ENCODE measurements around the gene TNFRSF18. TPM values are rescaled to one million over a fixed set of nuclear protein-coding genes. Genes with fewer than 3 reads are reported as not detected.

TNFRSF18 gene
- total RNA-seq, 1 experiment from 2014 or later, result 6.9 TPM

GRCh38 chr1:1157426-1157913 is 48.9 kb downstream of the TNFRSF18 start:
- Histone ChIP-seq H3K9me2 (ENCODE audit: insufficient read depth) (no peaks in the 10 kb centered on the region), H3K79me2 (ENCODE audit: low read depth) (no peaks in the 10 kb centered on the region), H4K20me1 (ENCODE audit: insufficient read depth) (no peaks in the 10 kb centered on the region), H3K4me2 (peak overlapping the region; percentile 100), H2AFZ (peak overlapping the region; percentile 77), H3K27ac (peak overlapping the region; percentile 97), H3K27me3 (ENCODE audit: insufficient read depth, low read depth) (no peaks in the 10 kb centered on the region), H3K4me3 (peak overlapping the region; percentile 83), H3K4me1 (replicated peaks; ENCODE audit: insufficient read depth) (peaks cover 14% of the 10 kb centered on the region), H3F3A (ENCODE audit: insufficient read depth, low read depth) (peaks cover 30% of the 10 kb centered on the region; the same call in 1 of the 2 replicates), H3K36me3 (ENCODE audit: low read depth) (no peaks in the 10 kb centered on the region), H3K9me3 (ENCODE audit: insufficient read depth, low read depth) (no peaks in the 10 kb centered on the region)
- DNase-seq, result peak; percentile 86 to 91
- CTCF ChIA-PET, result no interaction called here
- POLR2A ChIA-PET (ENCODE audit: unreplicated experiment), result interaction anchor here (0.6 to 0.7 kb wide), 4 partner anchors 9 to 137 kb away, joined by 3 to 7 read pairs (median 3); no protein-coding TSS in a partner anchor
- intact Hi-C loops (cut with micrococcal nuclease; ENCODE audit: unreplicated experiment), result no loop called here
- BruUV-seq (replicated peaks), result no TSS peak
- TF ChIP-seq CTCF (conservative IDR thresholded peaks at IDR 0.05), result no peak

GRCh38 chr1:1157033-1157365 is 49.4 kb downstream of the TNFRSF18 start:
- H3K79me2 ChIP-seq (ENCODE audit: low read depth), result no peaks in the 10 kb centered on the region
- intact Hi-C loops (cut with micrococcal nuclease; ENCODE audit: unreplicated experiment), result no loop called here
- no peak overlapping the region for H3K27ac ChIP-seq
- H2AFZ ChIP-seq, result no peak overlapping the region
- CTCF ChIA-PET, result no interaction called here
- H3K36me3 ChIP-seq (ENCODE audit: low read depth), result no peaks in the 10 kb centered on the region
- no peaks in the 10 kb centered on the region for H3K9me2 ChIP-seq (ENCODE audit: insufficient read depth)
- H3K4me3 ChIP-seq, result no peak overlapping the region
- peaks cover 35% of the 10 kb centered on the region; the same call in 1 of the 2 replicates for H3F3A ChIP-seq (ENCODE audit: insufficient read depth, low read depth)
- DNase-seq, result no peak
- no peak overlapping the region for H3K4me2 ChIP-seq
- TF ChIP-seq EZH2 (IDR thresholded peaks at IDR 0.05; ENCODE audit: low read depth) (no peak), CTCF (conservative IDR thresholded peaks at IDR 0.05) (no peak)
- peaks cover 11% of the 10 kb centered on the region for H3K4me1 ChIP-seq (replicated peaks; ENCODE audit: insufficient read depth)
- BruUV-seq (replicated peaks), result no TSS peak
- no peaks in the 10 kb centered on the region for H4K20me1 ChIP-seq (ENCODE audit: insufficient read depth)
- no peaks in the 10 kb centered on the region for H3K9me3 ChIP-seq (ENCODE audit: insufficient read depth, low read depth)
- H3K27me3 ChIP-seq (ENCODE audit: insufficient read depth, low read depth), result no peaks in the 10 kb centered on the region
- POLR2A ChIA-PET (ENCODE audit: unreplicated experiment), result interaction anchor here (0.6 to 0.7 kb wide), 3 partner anchors 9 to 129 kb away, joined by 3 to 7 read pairs (median 3); no protein-coding TSS in a partner anchor

GRCh38 chr1:1156140-1157032 is 50.0 kb downstream of the TNFRSF18 start:
- BruUV-seq (replicated peaks), result TSS peak; percentile 10
- H3K4me3 ChIP-seq, result no peak overlapping the region
- no peaks in the 10 kb centered on the region for H3K27me3 ChIP-seq (ENCODE audit: insufficient read depth, low read depth)
- H3K9me3 ChIP-seq (ENCODE audit: insufficient read depth, low read depth), result no peaks in the 10 kb centered on the region
- H4K20me1 ChIP-seq (ENCODE audit: insufficient read depth), result no peaks in the 10 kb centered on the region
- TF ChIP-seq EZH2 (IDR thresholded peaks at IDR 0.05; ENCODE audit: low read depth) (no peak), CTCF (conservative IDR thresholded peaks at IDR 0.05) (no peak)
- DNase-seq, result no peak
- no peak overlapping the region for H3K4me2 ChIP-seq
- H3K4me1 ChIP-seq (replicated peaks; ENCODE audit: insufficient read depth), result peaks cover 10% of the 10 kb centered on the region
- H3K79me2 ChIP-seq (ENCODE audit: low read depth), result no peaks in the 10 kb centered on the region
- H3K27ac ChIP-seq, result no peak overlapping the region
- POLR2A ChIA-PET (ENCODE audit: unreplicated experiment), result interaction anchor here (0.6 to 0.7 kb wide), 2 partner anchors 10 to 128 kb away, joined by 3 read pairs; no protein-coding TSS in a partner anchor
- H3K36me3 ChIP-seq (ENCODE audit: low read depth), result no peaks in the 10 kb centered on the region
- CTCF ChIA-PET, result no interaction called here
- no peak overlapping the region for H2AFZ ChIP-seq
- intact Hi-C loops (cut with micrococcal nuclease; ENCODE audit: unreplicated experiment), result no loop called here
- peaks cover 38% of the 10 kb centered on the region; the same call in 1 of the 2 replicates for H3F3A ChIP-seq (ENCODE audit: insufficient read depth, low read depth)
- H3K9me2 ChIP-seq (ENCODE audit: insufficient read depth), result no peaks in the 10 kb centered on the region

Data from PC-9 (cell line).